Midbrain (tissue), 1 donor: ENCODE data around the gene MYRIP.
"Not testable (repeated sequence)": the region's sequence is repeated elsewhere in the genome, so short reads cannot be mapped to it uniquely, and the experiment has no call there.

Experiments
- DNase-seq: peaks from one replicate; lab custom pipeline; 2025; lab: John Stamatoyannopoulos, UW

MYRIP gene

GRCh38 chr3:39806820-39807219 lies 2.6 kb upstream of the MYRIP start:
- DNase-seq, result no peak

GRCh38 chr3:39808467-39809180 lies 785 bp upstream of the MYRIP start:
- DNase-seq, result peak; percentile 29

- no peak for DNase-seq
Observed at GRCh38 chr3:39809995-39810595, 686 bp downstream of the MYRIP start.

- no peak for DNase-seq
Observed at GRCh38 chr3:39810647-39811161, 1.3 kb downstream of the MYRIP start.

GRCh38 chr3:39811561-39811960 lies 2.2 kb downstream of the MYRIP start:
- DNase-seq, result no peak

- no peak for DNase-seq
Observed at GRCh38 chr3:39812537-39812936, 3.1 kb downstream of the MYRIP start.

GRCh38 chr3:39814007-39814406 lies 4.6 kb downstream of the MYRIP start:
- no peak for DNase-seq

GRCh38 chr3:39819899-39820298 lies 10.5 kb downstream of the MYRIP start:
- DNase-seq, result no peak

GRCh38 chr3:39833764-39834163 lies 24.4 kb downstream of the MYRIP start:
- not testable (repeated sequence) for DNase-seq

GRCh38 chr3:39839484-39839883 lies 30.1 kb downstream of the MYRIP start:
- DNase-seq, result no peak

GRCh38 chr3:39843440-39843839 lies 34.0 kb downstream of the MYRIP start:
- no peak for DNase-seq

GRCh38 chr3:39848365-39848764 lies 39.0 kb downstream of the MYRIP start:
- no peak for DNase-seq

GRCh38 chr3:39849992-39850715 lies 40.7 kb downstream of the MYRIP start:
- DNase-seq, result no peak

- DNase-seq, result no peak
Observed at GRCh38 chr3:39850716-39851032, 41.3 kb downstream of the MYRIP start.

- DNase-seq, result no peak
Observed at GRCh38 chr3:39855517-39855916, 46.1 kb downstream of the MYRIP start.

- no peak for DNase-seq
Observed at GRCh38 chr3:39869890-39870289, 60.5 kb downstream of the MYRIP start.

GRCh38 chr3:39870706-39871105 lies 61.3 kb downstream of the MYRIP start:
- no peak for DNase-seq

- no peak for DNase-seq
Observed at GRCh38 chr3:39879581-39879980, 70.2 kb downstream of the MYRIP start.

- DNase-seq, result no peak
Observed at GRCh38 chr3:39882111-39882510, 72.7 kb downstream of the MYRIP start.

- DNase-seq, result no peak
Observed at GRCh38 chr3:39892068-39892467, 82.7 kb downstream of the MYRIP start.

- DNase-seq, result no peak
Observed at GRCh38 chr3:39896184-39896583, 86.8 kb downstream of the MYRIP start.

GRCh38 chr3:39900462-39901002 lies 91.1 kb downstream of the MYRIP start:
- DNase-seq, result no peak

- no peak for DNase-seq
Observed at GRCh38 chr3:39903253-39903652, 93.8 kb downstream of the MYRIP start.
